Activated CD4-positive, alpha-beta T cell treated with anti-CD3 and anti-CD28 coated beads for 36 hours (primary cell): ENCODE data around the gene PACC1. TPM values are rescaled to one million over a fixed set of nuclear protein-coding genes. Genes with fewer than 3 reads are reported as not detected.

Experiments
- ATAC-seq: fragments of 200-7000 bp; cut with Tn5 transposase; one replicate; pipeline ENCODE4 v1.10.0; 2021; ENCODE audit warnings: mild to moderate bottlenecking, moderate library complexity
- CTCF ChIA-PET: fragments of 350-600 bp; sonication (Branson Sonifier 250); formaldehyde crosslinking; loops from one replicate; lab custom pipeline; 2021; ENCODE audit warnings: antibody characterized with exemption; lab: Charles Lee
- POLR2A ChIA-PET: fragments of 350-600 bp; sonication (Branson Sonifier 250); formaldehyde crosslinking; loops from one replicate; lab custom pipeline; 2021; ENCODE audit warnings: antibody characterized with exemption, inconsistent platforms; lab: Charles Lee
- DNase-seq: peaks from one replicate; pipeline ENCODE4 v3.0.0-alpha.2; 2020
- H3K27ac Mint-ChIP-seq: one replicate; pipeline ENCODE4 v1.8.0; 2021; ENCODE audit warnings: mixed read lengths
- H3K27me3 Mint-ChIP-seq: one replicate; pipeline ENCODE4 v1.8.0; 2021; ENCODE audit warnings: mixed read lengths
- H3K36me3 Mint-ChIP-seq: one replicate; pipeline ENCODE4 v1.8.0; 2021; ENCODE audit warnings: low read depth, mixed read lengths
- H3K4me1 Mint-ChIP-seq: one replicate; pipeline ENCODE4 v1.8.0; 2021; ENCODE audit warnings: mixed read lengths
- H3K4me3 Mint-ChIP-seq: one replicate; pipeline ENCODE4 v1.8.0; 2021; ENCODE audit warnings: mild to moderate bottlenecking, moderate library complexity, mixed read lengths
- H3K9me3 Mint-ChIP-seq: one replicate; pipeline ENCODE4 v1.8.0; 2021; ENCODE audit warnings: low read depth, mixed read lengths
- intact Hi-C, 2 experiments: fragments of 100-400 bp; cut with DNase I in 1 of 2; cut with micrococcal nuclease in 1 of 2; formaldehyde crosslinking; loops; one replicate each; pipeline versions ENCODE4 v1.14.2 to v1.15.1; 2022 to 2024; cut with DNase I, micrococcal nuclease
- total RNA-seq, 2 experiments: library from RNA; stranded (reverse); gene quantifications; one replicate each; pipeline ENCODE4 v1.2.3, GENCODE V29; 2021

PACC1 gene
- total RNA-seq, result 10 to 100 TPM in 1 of 2 experiments, 1 to 10 TPM in 1; 9.2 to 13.8 TPM

DNA sequence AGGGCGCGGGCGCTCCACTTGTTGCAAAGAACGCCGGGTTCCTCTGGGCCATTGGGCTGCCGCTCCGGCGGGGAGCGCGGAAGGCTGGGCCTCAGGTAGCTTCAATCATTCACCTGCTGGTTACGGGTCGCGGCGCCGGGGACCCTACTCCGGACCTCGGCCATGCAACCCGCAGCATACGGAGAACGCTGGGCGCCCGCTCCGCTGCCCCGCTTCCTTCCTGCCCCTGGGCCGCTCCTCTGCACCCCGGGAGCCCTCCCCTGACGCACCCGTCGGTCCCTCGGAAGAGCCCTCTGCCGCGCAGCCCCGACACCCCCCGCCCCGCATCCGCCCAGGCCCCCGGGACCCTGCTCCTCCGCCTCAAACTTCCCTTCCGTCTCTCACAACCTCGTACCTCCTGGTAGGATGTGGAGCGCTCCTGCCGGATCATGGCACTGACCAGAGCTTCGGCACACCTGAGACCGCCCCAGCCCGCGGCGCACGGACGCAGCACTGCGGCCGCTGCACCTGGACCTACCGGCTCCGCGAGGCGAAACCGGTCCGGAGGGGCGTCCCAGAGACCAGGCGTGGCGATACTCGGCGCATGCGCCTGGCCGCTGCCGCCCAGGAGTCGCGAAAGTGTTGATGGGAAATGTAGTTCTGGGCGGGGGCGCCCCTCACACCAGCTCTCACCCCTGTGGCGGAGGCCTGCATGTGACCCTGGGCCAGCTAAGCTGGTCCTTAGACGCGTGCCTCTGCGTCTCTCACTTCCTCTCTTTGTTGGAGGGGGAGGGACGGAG is at the start of gene PACC1:
Gene PACC1, minus strand, starts transcription at position 559 of the 779 bp plus-strand sequence. Its CDS starts 129 bp downstream, at position 430.
- intact Hi-C loops, result loop anchor here (1.0 to 10.0 kb wide), 10 partner anchors 18 to 1150 kb away; partner anchors contain the start of genes NENF (in 2 of the 2), PPP2R5A (in 2 of the 2), ANGEL2 (in 1 of the 2) and DTL (in 1 of the 2)
- POLR2A ChIA-PET, result interaction anchor here (0.5 to 2.0 kb wide), 3 partner anchors 18 to 626 kb away, joined by 3 to 4 read pairs (median 4); partner anchors contain the start of genes ATF3 and NENF

GRCh38 chr1:212463565-212464285 is 49.0 kb upstream of the PACC1 start:
- H3K9me3 Mint-ChIP-seq, result no peaks in the 10 kb centered on the region
- ChIA-PET CTCF (interaction anchor here (0.6 to 9.4 kb wide), 5 partner anchors 8 to 678 kb away, joined by 3 to 74 read pairs (median 4); no protein-coding TSS in a partner anchor), POLR2A (no interaction called here)
- no peak overlapping the region for H3K4me3 Mint-ChIP-seq
- ATAC-seq, result no peak
- intact Hi-C loops, result no loop called here
- H3K36me3 Mint-ChIP-seq, result no peaks in the 10 kb centered on the region
- H3K4me1 Mint-ChIP-seq, result peaks cover 3% of the 10 kb centered on the region
- no peaks in the 10 kb centered on the region for H3K27me3 Mint-ChIP-seq
- H3K27ac Mint-ChIP-seq, result no peak overlapping the region
- DNase-seq, result no peak

More for the DNA sequence above, at the start of gene PACC1:
- no peaks in the 10 kb centered on the region for H3K27me3 Mint-ChIP-seq
- CTCF ChIA-PET, result interaction anchor here (0.8 to 1.3 kb wide), 3 partner anchors 11 to 41 kb away, joined by 4 to 7 read pairs (median 6); no protein-coding TSS in a partner anchor
- H3K36me3 Mint-ChIP-seq, result peaks cover 17% of the 10 kb centered on the region
- no peaks in the 10 kb centered on the region for H3K9me3 Mint-ChIP-seq
- ATAC-seq (peak; percentile 98), DNase-seq (peak; percentile 93)
- H3K4me3 Mint-ChIP-seq, result peak within 1 kb of the TSS; percentile 93
- peak within 1 kb of the TSS; percentile 92 for H3K27ac Mint-ChIP-seq
- H3K4me1 Mint-ChIP-seq, result peaks cover 22% of the 10 kb centered on the region

DNA sequence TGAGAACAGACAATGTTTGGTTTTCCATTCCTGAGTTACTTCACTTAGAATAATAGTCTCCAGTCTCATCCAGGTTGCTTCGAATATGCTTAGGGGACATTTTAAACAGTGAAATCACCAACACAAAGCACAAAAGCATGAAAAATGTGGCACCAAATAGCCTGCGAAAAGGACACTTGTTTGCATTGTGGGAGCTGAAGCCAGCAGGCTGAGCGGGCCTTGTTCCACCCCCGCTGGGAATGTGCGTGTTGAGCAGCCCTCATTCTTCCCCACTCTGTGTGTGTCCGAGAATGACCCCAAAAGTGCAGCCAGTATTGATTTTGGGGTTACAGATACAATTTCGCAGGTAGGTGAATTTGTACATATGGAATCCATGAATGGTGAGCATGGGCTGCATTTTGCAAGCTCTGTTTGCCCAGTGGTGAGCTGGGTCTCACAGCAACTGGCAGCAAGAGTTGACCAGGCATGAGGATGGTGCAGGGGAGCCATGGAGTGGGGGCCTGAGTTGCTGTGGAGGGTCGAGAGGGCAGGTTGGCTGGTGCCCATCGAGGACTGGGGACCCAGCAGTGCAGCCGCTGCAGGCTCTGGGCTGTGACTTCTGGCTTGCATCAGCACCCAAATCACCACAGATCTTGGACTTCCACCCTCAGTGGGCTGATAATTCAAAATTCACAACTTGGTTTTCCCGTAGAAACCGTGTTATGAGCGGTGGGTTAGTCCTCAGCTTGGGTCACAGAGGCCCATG is 47.4 kb upstream of the PACC1 start:
- Mint-ChIP-seq H3K9me3 (no peaks in the 10 kb centered on the region), H3K4me3 (no peak overlapping the region), H3K27me3 (no peaks in the 10 kb centered on the region), H3K36me3 (no peaks in the 10 kb centered on the region), H3K27ac (no peak overlapping the region), H3K4me1 (peaks cover 7% of the 10 kb centered on the region)
- ATAC-seq, result no peak
- intact Hi-C loops, result no loop called here
- ChIA-PET CTCF (interaction anchor here (0.6 to 1.0 kb wide), 3 partner anchors 125 to 533 kb away, joined by 3 to 4 read pairs (median 3); no protein-coding TSS in a partner anchor), POLR2A (no interaction called here)
- DNase-seq, result no peak

GRCh38 chr1:212460376-212460775 is 45.7 kb upstream of the PACC1 start:
- POLR2A ChIA-PET, result no interaction called here
- ATAC-seq, result no peak
- no peak overlapping the region for H3K4me3 Mint-ChIP-seq
- peaks cover 7% of the 10 kb centered on the region for H3K4me1 Mint-ChIP-seq
- H3K27ac Mint-ChIP-seq, result no peak overlapping the region
- DNase-seq, result no peak
- no peaks in the 10 kb centered on the region for H3K27me3 Mint-ChIP-seq
- H3K36me3 Mint-ChIP-seq, result no peaks in the 10 kb centered on the region
- intact Hi-C loops, result no loop called here
- CTCF ChIA-PET, result interaction anchor here (0.6 kb wide), 1 partner anchor 11 kb away, joined by 4 read pairs; no protein-coding TSS in a partner anchor
- H3K9me3 Mint-ChIP-seq, result no peaks in the 10 kb centered on the region

DNA sequence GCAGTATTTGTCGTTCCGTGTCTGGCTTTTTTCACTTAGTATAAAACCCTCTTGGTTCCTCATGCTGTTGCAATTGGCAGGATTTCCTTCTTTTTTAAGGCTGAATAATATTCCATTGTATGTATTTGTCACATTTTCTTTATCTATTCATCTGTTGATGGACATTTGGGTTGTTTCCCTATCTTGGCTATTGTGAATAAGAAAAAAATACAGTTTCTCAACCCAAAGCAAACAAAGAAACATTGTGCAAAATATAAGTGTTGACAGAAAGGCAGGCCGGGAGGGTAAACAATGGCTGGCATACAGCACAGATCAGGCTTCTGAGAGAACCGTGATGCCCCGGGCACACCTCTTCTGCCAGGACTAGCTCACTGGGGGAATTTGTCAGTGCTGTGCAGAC is 45.0 kb upstream of the PACC1 start:
- Mint-ChIP-seq H3K9me3 (no peaks in the 10 kb centered on the region), H3K36me3 (no peaks in the 10 kb centered on the region), H3K4me3 (no peak overlapping the region), H3K4me1 (peaks cover 7% of the 10 kb centered on the region), H3K27ac (no peak overlapping the region), H3K27me3 (no peaks in the 10 kb centered on the region)
- POLR2A ChIA-PET, result no interaction called here
- intact Hi-C loops, result loop anchor here (5.0 to 10.0 kb wide), 6 partner anchors 95 to 762 kb away; no protein-coding TSS in a partner anchor
- ATAC-seq (no peak), DNase-seq (no peak)
- CTCF ChIA-PET, result interaction anchor here (0.7 to 6.1 kb wide), 3 partner anchors 10 to 342 kb away, joined by 3 to 87 read pairs (median 3); no protein-coding TSS in a partner anchor

DNA sequence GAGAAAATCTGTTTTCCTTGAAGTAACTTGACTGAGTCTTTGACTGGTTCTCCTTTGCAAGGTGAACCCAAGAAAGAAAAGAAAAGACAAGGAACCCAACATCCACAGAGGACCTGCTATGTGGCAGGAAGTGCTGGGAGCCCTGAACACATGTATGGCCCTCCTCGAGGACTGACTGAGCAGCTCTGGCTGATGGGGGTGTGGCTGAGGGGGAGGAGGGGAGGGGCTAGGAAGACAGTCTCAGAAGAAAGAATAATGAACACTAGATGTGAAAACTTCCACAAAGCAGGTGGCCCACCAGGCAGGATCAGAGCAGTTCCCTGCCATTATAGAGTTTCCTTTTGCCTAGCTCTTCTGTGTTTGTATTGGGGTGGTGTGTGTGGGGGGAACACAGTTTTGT is 44.1 kb upstream of the PACC1 start:
- H3K27me3 Mint-ChIP-seq, result no peaks in the 10 kb centered on the region
- H3K9me3 Mint-ChIP-seq, result no peaks in the 10 kb centered on the region
- no peak overlapping the region for H3K27ac Mint-ChIP-seq
- no peak overlapping the region for H3K4me3 Mint-ChIP-seq
- no peaks in the 10 kb centered on the region for H3K36me3 Mint-ChIP-seq
- peaks cover 7% of the 10 kb centered on the region for H3K4me1 Mint-ChIP-seq
- intact Hi-C loops, result loop anchor here (5.0 to 10.0 kb wide), 6 partner anchors 94 to 762 kb away; no protein-coding TSS in a partner anchor
- ChIA-PET POLR2A (no interaction called here), CTCF (interaction anchor here (0.7 to 6.1 kb wide), 7 partner anchors 9 to 760 kb away, joined by 3 to 87 read pairs (median 4); no protein-coding TSS in a partner anchor)
- DNase-seq, result peak; percentile 61
- ATAC-seq, result peak; percentile 68

- no peaks in the 10 kb centered on the region for H3K9me3 Mint-ChIP-seq
- H3K4me3 Mint-ChIP-seq, result no peak overlapping the region
- H3K27ac Mint-ChIP-seq, result no peak overlapping the region
- POLR2A ChIA-PET, result interaction anchor here (0.6 kb wide), 1 partner anchor 396 kb away, joined by 3 read pairs; no protein-coding TSS in a partner anchor
- CTCF ChIA-PET, result interaction anchor here (0.6 to 6.1 kb wide), 44 partner anchors 10 to 776 kb away, joined by 3 to 87 read pairs (median 4); partner anchors contain the start of gene FLVCR1
- intact Hi-C loops, result loop anchor here (1.0 to 10.0 kb wide), 10 partner anchors 43 to 777 kb away; partner anchors contain the start of gene PACC1 (in 1 of the 2)
- no peaks in the 10 kb centered on the region for H3K27me3 Mint-ChIP-seq
- ATAC-seq (peak; percentile 55), DNase-seq (peak; percentile 84)
- H3K4me1 Mint-ChIP-seq, result peaks cover 7% of the 10 kb centered on the region
- H3K36me3 Mint-ChIP-seq, result no peaks in the 10 kb centered on the region
Observed at GRCh38 chr1:212457740-212458338, 43.2 kb upstream of the PACC1 start.

- peaks cover 7% of the 10 kb centered on the region for H3K4me1 Mint-ChIP-seq
- ChIA-PET CTCF (interaction anchor here (0.5 to 6.1 kb wide), 117 partner anchors 9 to 1075 kb away, joined by 3 to 87 read pairs (median 5); partner anchors contain the start of genes DTL, FLVCR1, INTS7 and NEK2), POLR2A (interaction anchor here (0.7 to 1.1 kb wide), 2 partner anchors 26 to 776 kb away, joined by 3 read pairs; no protein-coding TSS in a partner anchor)
- H3K9me3 Mint-ChIP-seq, result no peaks in the 10 kb centered on the region
- peak; percentile 77 for ATAC-seq
- H3K27me3 Mint-ChIP-seq, result no peaks in the 10 kb centered on the region
- H3K36me3 Mint-ChIP-seq, result no peaks in the 10 kb centered on the region
- no peak overlapping the region for H3K27ac Mint-ChIP-seq
- intact Hi-C loops, result loop anchor here (1.0 to 10.0 kb wide), 12 partner anchors 41 to 776 kb away; partner anchors contain the start of gene PACC1 (in 1 of the 2)
- DNase-seq, result peak; percentile 91
- no peak overlapping the region for H3K4me3 Mint-ChIP-seq
Observed at GRCh38 chr1:212455803-212456528, 41.3 kb upstream of the PACC1 start.

DNA sequence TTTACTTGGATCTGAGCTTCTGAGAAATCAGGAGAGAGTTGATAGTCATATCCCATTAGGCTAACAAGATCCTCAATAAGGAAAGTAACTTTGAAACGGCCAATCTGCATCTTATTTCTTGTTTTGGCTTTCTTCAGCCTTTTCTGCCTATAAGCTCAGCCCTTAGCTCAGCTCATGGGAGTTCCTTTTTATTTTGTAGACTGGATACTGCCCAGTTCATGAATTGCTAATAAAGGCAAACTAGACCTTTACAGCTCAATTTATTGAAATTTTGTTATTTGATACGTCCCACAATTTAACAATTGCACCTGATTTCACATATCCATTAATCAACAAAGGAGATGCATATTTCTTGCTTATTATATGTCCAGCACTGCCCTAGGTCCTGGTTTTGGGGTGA is 40.7 kb upstream of the PACC1 start:
- ChIA-PET CTCF (interaction anchor here (0.6 to 6.1 kb wide), 87 partner anchors 8 to 975 kb away, joined by 3 to 87 read pairs (median 5); partner anchors contain the start of genes DTL, FLVCR1, INTS7 and NEK2), POLR2A (interaction anchor here (0.7 to 1.1 kb wide), 2 partner anchors 26 to 775 kb away, joined by 3 read pairs; no protein-coding TSS in a partner anchor)
- Mint-ChIP-seq H3K4me1 (peaks cover 7% of the 10 kb centered on the region), H3K9me3 (no peaks in the 10 kb centered on the region), H3K27ac (no peak overlapping the region), H3K4me3 (no peak overlapping the region), H3K27me3 (no peaks in the 10 kb centered on the region), H3K36me3 (no peaks in the 10 kb centered on the region)
- intact Hi-C loops, result loop anchor here (5.0 to 10.0 kb wide), 6 partner anchors 91 to 758 kb away; no protein-coding TSS in a partner anchor
- ATAC-seq (no peak), DNase-seq (no peak)
